HCT116 (cell line): ENCODE data around the gene CDAN1. TPM values are rescaled to one million over a fixed set of nuclear protein-coding genes. Genes with fewer than 3 reads are reported as not detected.

Experiments used
- ATAC-seq: fragments of 200-7000 bp; cut with Tn5 transposase; 2 replicates; pipeline ENCODE4 v1.9.1; 2020; ENCODE audit warnings: mild to moderate bottlenecking, moderate library complexity
- BruUV-seq: library from RNA; stranded (reverse); fragments of 400-500 nt; replicated peaks from 2 replicates; lab custom pipeline; 2021; lab: Mats Ljungman, UMichigan
- CTCF ChIA-PET: fragments of 300-600 bp; sonication (Branson Sonifier 250); formaldehyde crosslinking; loops from one replicate; lab custom pipeline; 2021; ENCODE audit warnings: antibody characterized with exemption; lab: Charles Lee
- POLR2A ChIA-PET: fragments of 300-600, 350-600 bp; sonication (Branson Sonifier 250); formaldehyde crosslinking; loops from one replicate; lab custom pipeline; 2021; ENCODE audit warnings: antibody characterized with exemption; lab: Charles Lee
- RAD21 ChIA-PET, 2 experiments: fragments of 300-600 bp; sonication (Branson Sonifier 250); formaldehyde crosslinking; loops; one replicate each; lab custom pipeline; 2023; ENCODE audit warnings: low total read pairs in 2 of 2; ENCODE audit not compliant: uncharacterized antibody in 2 of 2, unreplicated experiment in 2 of 2, low non-redundant PET in 1 of 2; lab: Charles Lee
- DNase-seq: peaks from one replicate; pipeline ENCODE4 v3.0.0-alpha.2; 2010; ENCODE audit warnings: low read depth, low spot score
- H2AFZ ChIP-seq: fragments of 200-600 bp; shearing (Covaris generic), sonication (generic); 2 replicates; pipeline ENCODE4 v1.6.1; 2017; ENCODE audit warnings: low read depth, mixed run types, mixed read lengths, antibody characterized with exemption, low read length; ENCODE audit not compliant: poor library complexity, severe bottlenecking
- H3K27ac ChIP-seq: 2 replicates; pipeline ENCODE4 v1.5.1; 2012; ENCODE audit warnings: low read depth, low read length
- H3K27me3 ChIP-seq: fragments of 200-600 bp; sonication (generic); 2 replicates; pipeline ENCODE4 v1.6.1; 2016; ENCODE audit warnings: mixed run types, low read length, mixed read lengths; ENCODE audit not compliant: insufficient read depth
- H3K36me3 ChIP-seq, 2 experiments: fragments of 200-500 bp in 1 of 2; fragments of 200-600 bp in 1 of 2; sonication (Bioruptor generic) in 1 of 2; sonication (generic) in 1 of 2; 2 replicates each; pipeline versions ENCODE4 v1.5.1 to v1.6.1; 2014 to 2016; ENCODE audit warnings: low read length in 2 of 2, inconsistent platforms in 1 of 2, mixed read lengths in 1 of 2, mixed run types in 1 of 2; ENCODE audit not compliant: insufficient read depth in 2 of 2, control insufficient read depth in 1 of 2
- H3K4me1 ChIP-seq, 2 experiments: fragments of 200-600 bp in 1 of 2; sonication (generic) in 1 of 2; 2 replicates each; pipeline versions ENCODE4 v1.5.1 to v1.6.1; 2012 to 2017; ENCODE audit warnings: low read length in 2 of 2, inconsistent platforms in 1 of 2, mild to moderate bottlenecking in 1 of 2, mixed read lengths in 1 of 2, mixed run types in 1 of 2, moderate library complexity in 1 of 2; ENCODE audit not compliant: insufficient read depth in 2 of 2, control insufficient read depth in 1 of 2
- H3K4me2 ChIP-seq: fragments of 200-600 bp; sonication (generic); 2 replicates; pipeline ENCODE4 v1.6.1; 2017; ENCODE audit warnings: mixed run types, low read length, mixed read lengths
- H3K4me3 ChIP-seq, 2 experiments: fragments of 200-600 bp in 1 of 2; sonication (generic) in 1 of 2; replicated peaks in 1 of 2; 2 replicates each; pipeline ENCODE4 v1.5.1; 2011 to 2016; ENCODE audit warnings: low read length in 2 of 2, control low read depth in 1 of 2, low read depth in 1 of 2, mild to moderate bottlenecking in 1 of 2, mixed read lengths in 1 of 2, mixed run types in 1 of 2
- H3K79me2 ChIP-seq: fragments of 200-600 bp; sonication (generic); 2 replicates; pipeline ENCODE4 v1.6.1; 2017; ENCODE audit warnings: mild to moderate bottlenecking, mixed run types, low read length, moderate library complexity, mixed read lengths; ENCODE audit not compliant: insufficient read depth
- H3K9ac ChIP-seq: fragments of 200-600 bp; sonication (generic); 2 replicates; pipeline ENCODE4 v1.6.1; 2016; ENCODE audit warnings: low read length, mixed read lengths
- H3K9me2 ChIP-seq: fragments of 200-600 bp; sonication (generic), shearing (Covaris generic); 2 replicates; pipeline ENCODE4 v1.6.1; 2017; ENCODE audit warnings: mixed run types, mild to moderate bottlenecking, moderate library complexity; ENCODE audit not compliant: insufficient read depth
- H3K9me3 ChIP-seq, 2 experiments: fragments of 200-500 bp in 1 of 2; fragments of 200-600 bp in 1 of 2; sonication (Bioruptor generic) in 1 of 2; sonication (generic) in 1 of 2; 2 replicates each; pipeline ENCODE4 v1.6.1; 2014 to 2017; ENCODE audit warnings: low read length in 2 of 2, mixed read lengths in 2 of 2, inconsistent platforms in 1 of 2, low read depth in 1 of 2, mild to moderate bottlenecking in 1 of 2, mixed run types in 1 of 2, moderate library complexity in 1 of 2; ENCODE audit not compliant: control insufficient read depth in 1 of 2, insufficient read depth in 1 of 2
- H4K20me1 ChIP-seq: fragments of 200-600 bp; sonication (generic), shearing (Covaris generic); 2 replicates; pipeline ENCODE4 v1.6.1; 2017; ENCODE audit warnings: mixed run types, mild to moderate bottlenecking, moderate library complexity; ENCODE audit not compliant: insufficient read depth
- EGR1 ChIP-seq: IDR thresholded peaks from 2 replicates; pipeline ENCODE4 v1.6.1; 2012; ENCODE audit warnings: low read depth
- ELF1 ChIP-seq: IDR thresholded peaks from 2 replicates; pipeline ENCODE4 v1.6.1; 2012; ENCODE audit warnings: low read depth, borderline replicate concordance
- POLR2A ChIP-seq: IDR thresholded peaks from 2 replicates; pipeline ENCODE4 v1.7.0; 2011; ENCODE audit warnings: borderline replicate concordance; ENCODE audit not compliant: insufficient read depth, insufficient read length; ENCODE audit errors: extremely low read depth
- RAD21 ChIP-seq: IDR thresholded peaks from 2 replicates; pipeline ENCODE4 v1.6.1; 2012; ENCODE audit warnings: low read depth, mild to moderate bottlenecking
- REST ChIP-seq: IDR thresholded peaks from 2 replicates; pipeline ENCODE4 v1.6.1; 2012; ENCODE audit warnings: low read depth
- SP1 ChIP-seq: IDR thresholded peaks from 2 replicates; pipeline ENCODE4 v1.6.1; 2012; ENCODE audit warnings: low read depth
- SRF ChIP-seq: IDR thresholded peaks from 2 replicates; pipeline ENCODE4 v1.6.1; 2012; ENCODE audit warnings: low read depth
- TCF7L2 ChIP-seq: IDR thresholded peaks from 2 replicates; pipeline ENCODE4 v1.7.0; 2011; ENCODE audit warnings: borderline replicate concordance, inconsistent platforms; ENCODE audit not compliant: insufficient read depth, insufficient read length; ENCODE audit errors: extremely low read depth
- ZNF274 ChIP-seq: fragments of 200-500 bp; sonication (Bioruptor generic); IDR thresholded peaks from 2 replicates; pipeline ENCODE4 v1.6.1; 2014; ENCODE audit warnings: mild to moderate bottlenecking, low read depth, low read length, inconsistent platforms
- intact Hi-C: fragments of 100-400 bp; cut with micrococcal nuclease; formaldehyde crosslinking; loops from 2 replicates; pipeline ENCODE4 v1.10.0; 2022
- total RNA-seq: library from RNA; stranded (reverse); gene quantifications from one replicate; pipeline ENCODE4 v1.2.1, GENCODE V29; 2021; ENCODE audit not compliant: unreplicated experiment
- TF ChIP-seq, protein P1 (sequence below): IDR thresholded peaks from 2 replicates; pipeline ENCODE4 v1.6.1; 2012
- TF ChIP-seq, protein P2 (sequence below): IDR thresholded peaks from 2 replicates; pipeline ENCODE4 v1.6.1; 2011; ENCODE audit warnings: mild to moderate bottlenecking, low read length, moderate library complexity; ENCODE audit not compliant: insufficient replicate concordance; ENCODE audit errors: extremely low read depth
- TF ChIP-seq, protein P3 (sequence below), 3 experiments: fragments of 200-600 bp in 1 of 3; sonication (generic) in 1 of 3; IDR thresholded peaks in 2 of 3; conservative IDR thresholded peaks in 1 of 3; 2 replicates each; pipeline ENCODE4 v1.5.1; 2012 to 2017; ENCODE audit warnings: low read depth in 2 of 3, low read length in 2 of 3, antibody characterized with exemption in 1 of 3, borderline replicate concordance in 1 of 3, control low read depth in 1 of 3, mild to moderate bottlenecking in 1 of 3, mixed read lengths in 1 of 3, mixed run types in 1 of 3, moderate library complexity in 1 of 3; ENCODE audit not compliant: insufficient read depth in 1 of 3

The CDAN1 gene
- total RNA-seq, 1 experiment from 2014 or later: 22.4 TPM

GRCh38 chr15:42712584-42712983, 24.3 kb downstream of the CDAN1 start:
- DNase-seq (no peak), ATAC-seq (no peak)
- Histone ChIP-seq H3K4me3 (no peak overlapping the region), H4K20me1 (no peaks in the 10 kb centered on the region), H3K9ac (no peak overlapping the region), H3K27ac (no peak overlapping the region), H3K27me3 (no peaks in the 10 kb centered on the region), H3K4me2 (no peak overlapping the region), H3K4me1 (no peaks in the 10 kb centered on the region), H3K79me2 (no peaks in the 10 kb centered on the region), H3K9me2 (no peaks in the 10 kb centered on the region), H2AFZ (no peak overlapping the region), H3K36me3 (no peaks in the 10 kb centered on the region), H3K9me3 (no peaks in the 10 kb centered on the region)
- intact Hi-C loops: no loop called here
- RAD21 ChIA-PET: no interaction called here
- POLR2A ChIA-PET: no interaction called here
- CTCF ChIA-PET: interaction anchor here (0.7 kb wide), 1 partner anchor 214 kb away, joined by 3 read pairs; no protein-coding TSS in a partner anchor
- no peak for TF ChIP-seq RAD21
- TF ChIP-seq ZNF274: no peak
- TF ChIP-seq, protein P1, sequence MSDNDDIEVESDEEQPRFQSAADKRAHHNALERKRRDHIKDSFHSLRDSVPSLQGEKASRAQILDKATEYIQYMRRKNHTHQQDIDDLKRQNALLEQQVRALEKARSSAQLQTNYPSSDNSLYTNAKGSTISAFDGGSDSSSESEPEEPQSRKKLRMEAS: no peak
- TF ChIP-seq POLR2A: no peak
- TF ChIP-seq ELF1: no peak
- TF ChIP-seq EGR1: no peak
- TF ChIP-seq TCF7L2: no peak
- TF ChIP-seq, protein P2, sequence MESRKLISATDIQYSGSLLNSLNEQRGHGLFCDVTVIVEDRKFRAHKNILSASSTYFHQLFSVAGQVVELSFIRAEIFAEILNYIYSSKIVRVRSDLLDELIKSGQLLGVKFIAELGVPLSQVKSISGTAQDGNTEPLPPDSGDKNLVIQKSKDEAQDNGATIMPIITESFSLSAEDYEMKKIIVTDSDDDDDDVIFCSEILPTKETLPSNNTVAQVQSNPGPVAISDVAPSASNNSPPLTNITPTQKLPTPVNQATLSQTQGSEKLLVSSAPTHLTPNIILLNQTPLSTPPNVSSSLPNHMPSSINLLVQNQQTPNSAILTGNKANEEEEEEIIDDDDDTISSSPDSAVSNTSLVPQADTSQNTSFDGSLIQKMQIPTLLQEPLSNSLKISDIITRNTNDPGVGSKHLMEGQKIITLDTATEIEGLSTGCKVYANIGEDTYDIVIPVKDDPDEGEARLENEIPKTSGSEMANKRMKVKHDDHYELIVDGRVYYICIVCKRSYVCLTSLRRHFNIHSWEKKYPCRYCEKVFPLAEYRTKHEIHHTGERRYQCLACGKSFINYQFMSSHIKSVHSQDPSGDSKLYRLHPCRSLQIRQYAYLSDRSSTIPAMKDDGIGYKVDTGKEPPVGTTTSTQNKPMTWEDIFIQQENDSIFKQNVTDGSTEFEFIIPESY: no peak
- no peak for TF ChIP-seq REST
- TF ChIP-seq, protein P3, sequence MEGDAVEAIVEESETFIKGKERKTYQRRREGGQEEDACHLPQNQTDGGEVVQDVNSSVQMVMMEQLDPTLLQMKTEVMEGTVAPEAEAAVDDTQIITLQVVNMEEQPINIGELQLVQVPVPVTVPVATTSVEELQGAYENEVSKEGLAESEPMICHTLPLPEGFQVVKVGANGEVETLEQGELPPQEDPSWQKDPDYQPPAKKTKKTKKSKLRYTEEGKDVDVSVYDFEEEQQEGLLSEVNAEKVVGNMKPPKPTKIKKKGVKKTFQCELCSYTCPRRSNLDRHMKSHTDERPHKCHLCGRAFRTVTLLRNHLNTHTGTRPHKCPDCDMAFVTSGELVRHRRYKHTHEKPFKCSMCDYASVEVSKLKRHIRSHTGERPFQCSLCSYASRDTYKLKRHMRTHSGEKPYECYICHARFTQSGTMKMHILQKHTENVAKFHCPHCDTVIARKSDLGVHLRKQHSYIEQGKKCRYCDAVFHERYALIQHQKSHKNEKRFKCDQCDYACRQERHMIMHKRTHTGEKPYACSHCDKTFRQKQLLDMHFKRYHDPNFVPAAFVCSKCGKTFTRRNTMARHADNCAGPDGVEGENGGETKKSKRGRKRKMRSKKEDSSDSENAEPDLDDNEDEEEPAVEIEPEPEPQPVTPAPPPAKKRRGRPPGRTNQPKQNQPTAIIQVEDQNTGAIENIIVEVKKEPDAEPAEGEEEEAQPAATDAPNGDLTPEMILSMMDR (IDR thresholded peaks at IDR 0.05 in 2 of 3, conservative IDR thresholded peaks at IDR 0.05 in 1 of 3; ENCODE audit: borderline replicate concordance in 1 of 3, insufficient read depth in 1 of 3, low read depth in 2 of 3, low read length in 2 of 3): no peak
- no peak for TF ChIP-seq SP1
- TF ChIP-seq SRF: no peak
- BruUV-seq: no TSS peak
